ENCODE data around the gene FER1L5. TPM values are rescaled to one million over a fixed set of nuclear protein-coding genes. Genes with fewer than 3 reads are reported as not detected.

FER1L5 gene
- not detected for total RNA-seq

- Histone ChIP-seq H3K4me1 (peaks cover 0 to 4% of the 10 kb centered on the region in 2 donors), H3K4me3 (peak within 1 kb of the TSS in 1 of 2 donors; percentile 21), H3K36me3 (no peaks in the 10 kb centered on the region), H3K27me3 (no peaks in the 10 kb centered on the region), H3K27ac (no peak within 1 kb of the TSS), H3K9me3 (no peaks in the 10 kb centered on the region)
- no peak for TF ChIP-seq CTCF (IDR thresholded peaks at IDR 0.05)
- no peak for DNase-seq (ENCODE audit: low spot score)
Measured at GRCh38 chr2:96642564-96643360, at the start of gene FER1L5. TSS of gene FER1L5 (plus strand) at chr2:96642764. CDS start at chr2:96642837, 73 bp downstream.

- no peak for DNase-seq (ENCODE audit: low spot score)
- H3K27me3 ChIP-seq, result no peaks in the 10 kb centered on the region
- H3K27ac ChIP-seq, result no peak overlapping the region
- no peaks in the 10 kb centered on the region for H3K9me3 ChIP-seq
- H3K4me1 ChIP-seq, result no peaks in the 10 kb centered on the region
- H3K4me3 ChIP-seq, result no peak overlapping the region
- no peak for TF ChIP-seq CTCF (IDR thresholded peaks at IDR 0.05)
- peaks cover 58% of the 10 kb centered on the region for H3K36me3 ChIP-seq
Measured at GRCh38 chr2:96594282-96594681, 48.3 kb upstream of the FER1L5 start.

- Histone ChIP-seq H3K36me3 (peaks cover 60% of the 10 kb centered on the region), H3K9me3 (no peaks in the 10 kb centered on the region), H3K27me3 (no peaks in the 10 kb centered on the region), H3K27ac (no peak overlapping the region), H3K4me1 (no peaks in the 10 kb centered on the region), H3K4me3 (no peak overlapping the region)
- TF ChIP-seq CTCF (IDR thresholded peaks at IDR 0.05), result no peak
- no peak for DNase-seq (ENCODE audit: low spot score)
Measured at GRCh38 chr2:96594691-96595152, 47.8 kb upstream of the FER1L5 start.

GRCh38 chr2:96596596-96596995 is 46.0 kb upstream of the FER1L5 start:
- no peak for TF ChIP-seq CTCF (IDR thresholded peaks at IDR 0.05)
- Histone ChIP-seq H3K4me3 (no peak overlapping the region), H3K36me3 (peaks cover 79% of the 10 kb centered on the region), H3K9me3 (no peaks in the 10 kb centered on the region), H3K4me1 (no peaks in the 10 kb centered on the region), H3K27me3 (no peaks in the 10 kb centered on the region), H3K27ac (no peak overlapping the region)
- no peak for DNase-seq (ENCODE audit: low spot score)

GRCh38 chr2:96599941-96600340 is 42.6 kb upstream of the FER1L5 start:
- no peak for DNase-seq (ENCODE audit: low spot score)
- Histone ChIP-seq H3K27ac (no peak overlapping the region), H3K9me3 (no peaks in the 10 kb centered on the region), H3K4me1 (no peaks in the 10 kb centered on the region), H3K4me3 (no peak overlapping the region), H3K27me3 (no peaks in the 10 kb centered on the region), H3K36me3 (peaks cover 84% of the 10 kb centered on the region)
- no peak for TF ChIP-seq CTCF (IDR thresholded peaks at IDR 0.05)
